ENCODE data around the gene SLC66A2.

SLC66A2 gene

GRCh38 chr18:79917169-79917852 lies 34.1 kb downstream of the SLC66A2 start:
- no peak for DNase-seq

DNA sequence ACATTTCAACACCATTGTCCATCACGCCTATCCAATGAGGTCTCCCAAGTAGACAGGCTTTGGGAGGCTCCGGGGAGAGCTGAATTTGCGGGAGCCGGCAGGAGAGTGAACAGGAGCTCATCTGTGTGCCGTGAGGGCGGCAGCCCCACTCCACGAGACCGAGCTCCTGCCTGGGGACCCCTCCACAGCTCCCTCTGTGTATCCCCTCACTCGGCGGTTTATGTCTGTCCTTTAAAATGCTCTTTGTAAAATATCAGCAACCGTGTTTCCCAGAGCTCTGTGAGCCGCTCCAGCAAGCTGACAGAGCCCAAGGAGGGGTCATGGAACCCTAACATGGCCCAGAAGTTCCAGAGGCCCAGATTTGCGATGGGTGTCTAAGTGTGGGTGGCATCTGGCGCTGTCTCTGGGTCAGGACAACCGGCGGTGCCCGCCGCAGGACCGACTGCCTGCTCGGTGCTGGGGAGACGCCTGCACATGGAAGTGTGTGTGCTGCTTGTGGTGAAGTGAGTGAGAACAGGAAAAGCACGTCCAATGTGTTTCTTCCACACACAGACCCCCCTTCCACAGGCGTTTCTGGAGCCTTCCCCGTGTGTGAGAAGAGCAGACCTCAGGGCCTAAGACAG lies 34.8 kb downstream of the SLC66A2 start:
- DNase-seq: no peak

DNA sequence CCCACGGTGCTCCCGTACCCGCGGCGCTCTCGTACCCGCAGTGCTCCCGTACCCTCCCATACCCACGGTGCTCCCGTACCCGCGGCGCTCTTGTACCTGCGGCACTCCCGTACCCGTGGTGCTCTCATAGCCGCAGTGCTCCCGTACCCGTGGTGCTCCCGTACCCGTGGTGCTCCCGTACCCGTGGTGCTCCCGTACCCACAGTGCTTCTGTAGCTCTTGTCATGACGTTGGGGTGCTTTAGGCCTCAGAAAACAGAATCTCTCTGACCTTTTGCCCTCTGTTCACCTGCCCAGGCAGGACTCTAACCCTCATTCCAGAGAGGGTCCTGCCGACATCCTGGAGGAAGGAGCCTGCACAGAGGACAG lies 35.3 kb downstream of the SLC66A2 start:
- DNase-seq: no peak

DNA sequence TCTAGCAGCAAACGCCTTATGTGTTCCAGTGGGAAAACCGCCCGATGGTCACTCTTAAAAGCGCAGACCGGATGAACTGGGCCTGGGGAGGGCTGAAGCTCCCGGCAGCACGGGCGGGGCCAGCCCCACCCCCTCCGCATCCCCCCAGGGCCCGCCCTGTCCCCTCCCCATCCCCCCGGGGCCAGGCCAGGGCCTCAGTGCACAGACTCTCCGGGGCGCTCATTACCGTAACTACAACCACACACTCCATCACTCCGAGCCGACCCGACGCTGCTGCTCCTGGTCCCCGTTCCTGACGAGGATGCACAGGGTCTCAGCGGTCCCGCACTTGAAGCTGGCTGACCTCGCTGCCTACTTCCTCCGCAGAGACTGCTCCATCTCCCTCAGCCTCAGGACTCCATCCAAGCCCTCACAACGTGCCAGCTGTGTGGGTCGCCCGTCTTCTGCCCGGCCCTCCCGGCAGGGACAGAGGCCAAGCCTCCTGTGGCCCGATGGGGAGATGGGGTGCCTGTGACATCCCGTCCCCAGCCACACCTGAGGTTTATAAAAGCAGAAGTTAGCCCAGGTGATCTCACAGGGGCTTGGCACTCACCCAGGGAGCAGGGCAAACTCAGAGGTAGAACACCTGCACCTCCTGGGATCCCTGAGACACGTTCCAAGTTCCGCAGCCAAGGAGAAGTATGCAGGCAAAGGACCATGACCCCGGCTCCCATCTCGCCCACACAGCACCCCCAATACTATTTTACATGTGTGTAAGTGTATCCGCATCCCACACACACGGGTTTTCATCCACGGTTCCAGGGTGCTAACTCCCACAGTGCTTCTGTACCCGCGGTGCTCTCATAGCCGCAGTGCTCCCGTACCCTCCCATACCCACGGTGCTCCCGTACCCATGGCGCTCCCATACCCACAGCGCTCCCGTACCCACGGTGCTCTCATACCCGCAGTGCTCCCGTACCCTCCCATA lies 36.0 kb downstream of the SLC66A2 start:
- DNase-seq: no peak

GRCh38 chr18:79914614-79915160 lies 36.8 kb downstream of the SLC66A2 start:
- DNase-seq: no peak

GRCh38 chr18:79912994-79913831 lies 38.2 kb downstream of the SLC66A2 start:
- no peak for DNase-seq

- no peak for DNase-seq
Measured at GRCh38 chr18:79912409-79912991, 39.0 kb downstream of the SLC66A2 start.

DNA sequence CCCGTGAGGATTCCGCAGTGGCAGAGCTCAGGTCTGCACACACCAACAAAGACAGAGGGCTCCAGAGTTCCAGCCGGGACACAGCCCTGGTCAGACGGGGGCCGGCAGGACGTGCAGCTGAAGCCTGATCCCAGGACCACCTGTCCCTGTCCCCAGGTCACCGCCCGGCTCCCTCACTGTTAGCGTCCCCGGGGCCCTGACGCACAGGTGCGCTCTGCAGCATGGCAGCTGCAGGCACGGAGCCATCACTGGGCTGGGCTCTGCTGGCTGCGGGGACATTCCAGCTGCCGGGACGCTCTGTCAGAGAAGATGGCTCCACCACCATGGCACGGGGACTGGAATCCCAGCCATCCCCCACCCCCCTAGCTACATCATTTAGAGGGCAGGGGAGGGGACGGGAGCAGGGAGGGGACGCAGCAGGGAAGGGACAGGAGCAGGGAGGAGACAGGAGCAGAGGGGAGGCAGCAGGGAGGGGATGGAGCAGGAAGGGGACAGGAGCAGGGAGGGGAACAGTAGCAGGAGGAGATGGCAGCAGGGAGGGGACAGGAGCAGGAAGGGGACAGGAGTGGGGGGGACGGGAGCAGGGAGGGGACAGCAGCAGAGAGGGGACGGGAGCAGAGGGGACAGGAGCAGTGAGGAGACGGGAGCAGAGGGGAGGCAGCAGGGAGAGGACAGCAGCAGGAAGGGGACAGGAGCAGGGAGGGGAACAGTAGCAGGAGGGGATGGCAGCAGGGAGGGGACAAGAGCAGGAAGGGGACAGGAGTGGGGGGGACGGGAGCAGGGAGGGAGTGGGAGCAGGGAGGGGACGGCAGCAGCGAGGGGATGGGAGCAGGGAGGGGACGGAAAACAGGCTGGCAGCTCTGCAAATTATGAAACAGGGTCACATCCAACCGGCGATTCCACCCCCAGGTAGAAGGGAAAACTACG lies 39.8 kb downstream of the SLC66A2 start:
- DNase-seq: no peak

GRCh38 chr18:79910563-79911343 lies 40.7 kb downstream of the SLC66A2 start:
- no peak for DNase-seq

DNA sequence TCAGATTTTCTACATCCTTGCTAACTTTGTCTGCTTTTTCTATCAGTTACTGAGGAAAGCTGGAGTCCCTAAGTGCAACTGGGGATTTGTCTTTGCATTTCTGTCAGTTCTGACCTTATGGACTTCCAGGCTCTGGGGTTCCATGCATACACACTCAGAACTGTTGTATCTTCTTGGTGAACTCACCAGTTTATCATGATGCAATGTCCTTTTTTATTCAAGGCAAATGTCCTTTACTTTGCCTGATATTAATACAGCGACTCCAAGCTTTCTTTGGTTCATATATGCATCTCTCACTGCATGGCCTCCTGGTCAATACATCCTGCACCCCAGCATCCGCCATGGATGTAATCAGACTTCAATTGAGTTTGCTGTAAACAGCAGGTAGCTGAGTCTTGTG lies 44.7 kb downstream of the SLC66A2 start:
- DNase-seq: no peak

DNA sequence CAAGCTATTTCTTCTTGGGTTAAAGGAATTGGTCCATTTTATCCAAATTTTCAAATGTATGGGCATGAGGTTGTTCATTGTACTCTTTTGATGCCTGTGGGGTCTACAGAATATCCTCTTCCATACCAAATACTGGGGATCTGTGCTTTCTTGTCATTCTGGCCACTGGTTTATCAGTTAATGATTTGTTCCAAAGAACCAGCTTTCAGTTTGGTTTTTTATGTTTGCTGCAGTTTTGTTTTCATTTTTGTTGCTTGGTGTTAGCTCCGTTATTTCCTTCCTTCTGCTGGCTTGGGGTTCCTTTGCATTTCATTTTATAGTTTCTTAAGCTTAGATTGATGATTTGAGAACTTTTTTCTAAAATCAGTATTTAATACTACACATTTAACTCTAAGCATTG lies 45.5 kb downstream of the SLC66A2 start:
- no peak for DNase-seq

GRCh38 chr18:79905389-79905911 lies 46.0 kb downstream of the SLC66A2 start:
- DNase-seq: no peak

DNA sequence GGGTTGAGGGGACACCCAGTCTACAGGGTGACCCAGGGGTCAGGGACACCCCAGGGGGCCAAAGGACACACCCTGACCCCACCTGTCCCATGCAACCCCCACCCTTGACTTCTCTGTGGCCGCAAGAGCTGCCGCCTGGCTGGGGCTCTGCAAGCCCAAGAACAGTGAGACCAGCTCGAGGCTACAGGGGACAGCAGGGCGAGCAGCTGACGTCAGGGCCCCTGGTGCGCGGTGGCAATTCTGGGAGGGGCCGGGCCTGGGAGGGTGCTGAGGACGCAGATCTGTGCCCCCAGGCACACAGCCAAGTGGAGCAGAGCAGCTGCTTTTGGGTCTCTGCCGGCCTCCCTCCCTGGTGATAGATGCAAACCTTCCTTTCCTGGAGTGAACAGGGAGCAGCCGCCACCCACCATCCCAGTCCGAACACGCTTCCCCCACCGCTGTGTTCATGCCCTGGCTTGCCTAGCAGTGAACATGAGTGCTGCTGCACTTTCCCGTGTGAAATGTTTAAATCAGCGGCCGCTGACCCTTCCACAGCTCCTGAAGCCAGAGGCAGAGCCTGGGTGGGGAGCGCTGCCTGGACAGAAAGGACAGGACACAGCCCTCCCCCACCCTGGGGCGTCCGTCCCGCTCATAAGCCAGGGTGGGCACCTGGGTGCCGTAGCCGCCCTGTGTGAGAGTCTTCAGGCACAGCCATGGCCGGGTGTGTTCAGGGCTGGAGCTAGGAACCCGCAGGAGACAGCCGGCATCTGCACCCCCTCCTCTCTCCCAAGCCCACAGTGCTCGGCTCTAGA lies 46.9 kb downstream of the SLC66A2 start:
- DNase-seq: no peak

DNA sequence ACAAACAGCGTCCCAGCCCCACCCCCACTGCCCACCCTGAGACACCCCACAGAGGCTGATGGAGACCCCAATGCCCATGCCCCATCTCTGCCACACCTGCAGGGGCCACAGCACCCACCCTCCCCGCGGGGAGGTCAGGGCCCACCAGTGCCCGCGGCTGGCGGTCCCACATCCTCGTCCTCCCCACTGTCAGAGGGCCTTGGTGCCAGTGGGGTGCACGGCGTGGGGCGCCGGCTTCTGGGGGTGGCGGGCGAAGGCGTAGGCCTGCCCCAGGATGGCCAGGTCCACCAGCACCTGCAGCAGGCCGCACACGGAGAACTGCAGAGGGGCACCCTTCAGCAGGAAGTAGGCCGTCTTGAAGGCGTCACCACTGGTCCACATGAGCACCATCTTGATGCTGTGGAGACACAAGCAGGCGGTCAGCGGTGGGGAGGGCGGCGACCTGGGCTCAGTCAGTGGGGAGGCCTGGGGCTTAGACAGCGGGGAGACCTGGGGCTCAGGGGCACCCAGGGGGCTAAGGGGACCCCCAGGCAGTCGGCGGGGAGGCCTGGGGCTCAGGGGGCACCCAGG lies 47.6 kb downstream of the SLC66A2 start:
- no peak for DNase-seq

- DNase-seq: no peak
Measured at GRCh38 chr18:79903071-79903635, 48.3 kb downstream of the SLC66A2 start.

- DNase-seq: no peak
Measured at GRCh38 chr18:79902640-79903039, 48.8 kb downstream of the SLC66A2 start.

GRCh38 chr18:79902075-79902474 lies 49.4 kb downstream of the SLC66A2 start:
- no peak for DNase-seq

DNA sequence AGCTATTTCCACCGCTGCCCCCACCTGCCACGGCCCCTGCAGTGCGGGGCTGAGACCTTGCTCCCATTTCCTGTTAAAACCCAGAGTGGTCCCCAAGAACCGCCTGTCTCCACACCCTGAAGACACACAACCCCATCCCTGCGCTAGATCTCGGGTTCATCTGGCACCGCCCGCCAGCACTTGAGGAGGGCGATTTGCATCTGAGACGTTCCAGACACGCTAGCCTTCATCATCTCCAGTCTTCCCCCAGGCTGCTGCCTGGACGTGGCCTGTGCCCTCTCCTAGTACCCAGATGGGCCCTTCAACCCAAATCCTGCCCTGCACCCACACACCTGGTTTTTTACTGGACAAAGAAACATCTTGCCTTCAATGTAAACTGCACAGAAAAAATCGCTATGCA lies 49.8 kb downstream of the SLC66A2 start:
- no peak for DNase-seq
